ENCODE data around the gene RAG1.
"Not testable (repeated sequence)": the region's sequence is repeated elsewhere in the genome, so short reads cannot be mapped to it uniquely, and the experiment has no call there.

Gene RAG1

GRCh38 chr11:36567694-36568093 is at the start of gene RAG1:
Gene RAG1, plus strand, starts transcription at chr11:36568007. Its CDS starts 5,298 bp downstream, at chr11:36573305.
- no peak for DNase-seq (ENCODE audit: low read depth, low spot score)

- DNase-seq (ENCODE audit: low read depth, low spot score) = no peak
Measured at GRCh38 chr11:36530840-36531239, 37.0 kb upstream of the RAG1 start.

DNA sequence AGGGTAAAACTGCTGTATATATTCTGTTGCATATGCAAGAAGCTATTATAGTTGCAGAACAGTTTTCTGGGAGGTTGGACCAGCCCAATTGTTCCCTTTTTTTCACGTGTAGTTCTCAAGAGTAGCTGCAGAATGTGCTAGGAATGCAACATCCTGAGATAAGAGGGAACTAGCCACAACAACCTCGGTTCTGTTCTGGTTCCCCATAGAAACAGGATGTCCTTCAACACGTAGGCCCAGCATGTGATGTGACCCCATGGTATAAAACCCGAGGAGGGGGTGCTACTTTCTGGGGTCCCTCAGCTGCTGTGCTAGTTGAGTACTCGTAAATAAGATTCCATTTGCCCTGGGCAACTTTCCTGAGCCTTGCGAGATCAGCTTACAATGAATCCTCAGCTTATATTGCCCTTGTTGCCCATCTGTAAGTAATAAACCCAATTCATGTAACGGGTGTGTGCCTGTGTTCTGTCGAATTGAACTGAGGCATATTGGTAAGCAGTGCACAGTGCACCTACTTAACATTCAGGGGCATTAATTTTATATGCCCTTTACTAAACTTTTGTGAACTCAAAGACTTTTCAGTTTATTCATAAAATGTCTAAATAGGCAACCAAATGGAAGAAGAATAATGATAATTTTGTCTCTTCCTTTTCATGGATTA is 34.7 kb upstream of the RAG1 start:
- no peak for DNase-seq (ENCODE audit: low read depth, low spot score)

- no peak for DNase-seq (ENCODE audit: low read depth, low spot score)
Measured at GRCh38 chr11:36534276-36534840, 33.4 kb upstream of the RAG1 start.

GRCh38 chr11:36540998-36541397 is 26.8 kb upstream of the RAG1 start:
- DNase-seq (ENCODE audit: low read depth, low spot score) = peak; percentile 4

DNA sequence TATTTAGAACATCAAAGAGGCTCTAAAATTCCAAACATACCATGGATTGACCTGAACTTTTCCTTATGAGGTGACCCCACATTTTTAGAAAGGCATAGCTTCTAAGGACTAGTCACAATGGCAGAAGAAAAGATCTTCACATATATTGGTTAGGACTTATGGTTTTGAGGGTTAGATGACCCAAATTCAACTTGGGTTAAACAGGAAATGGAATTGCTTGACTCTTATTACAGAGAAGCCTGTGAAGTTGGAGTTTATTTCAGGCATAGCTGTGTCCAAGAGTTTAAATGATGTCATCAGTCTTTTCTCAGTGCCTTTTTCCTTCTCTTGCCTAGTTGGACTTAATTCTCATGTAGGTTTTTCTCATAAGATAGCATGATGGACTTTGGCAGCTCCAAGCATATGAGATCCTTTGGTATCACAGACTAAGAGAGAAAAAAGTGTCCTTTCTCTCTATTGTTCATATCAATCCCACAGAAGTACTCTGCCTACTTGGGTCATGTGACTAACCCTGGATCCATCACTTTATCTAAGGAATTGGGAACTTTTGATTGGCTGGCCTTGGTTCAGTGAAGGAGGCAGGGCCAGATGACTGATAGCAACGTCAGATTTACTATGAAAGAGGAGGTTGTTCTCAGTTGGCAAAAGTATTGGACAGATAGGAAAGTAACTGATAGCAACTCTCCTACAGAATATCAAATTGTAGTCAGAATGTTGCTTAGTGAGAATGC is 17.3 kb upstream of the RAG1 start:
- no peak for DNase-seq (ENCODE audit: low read depth, low spot score)

DNA sequence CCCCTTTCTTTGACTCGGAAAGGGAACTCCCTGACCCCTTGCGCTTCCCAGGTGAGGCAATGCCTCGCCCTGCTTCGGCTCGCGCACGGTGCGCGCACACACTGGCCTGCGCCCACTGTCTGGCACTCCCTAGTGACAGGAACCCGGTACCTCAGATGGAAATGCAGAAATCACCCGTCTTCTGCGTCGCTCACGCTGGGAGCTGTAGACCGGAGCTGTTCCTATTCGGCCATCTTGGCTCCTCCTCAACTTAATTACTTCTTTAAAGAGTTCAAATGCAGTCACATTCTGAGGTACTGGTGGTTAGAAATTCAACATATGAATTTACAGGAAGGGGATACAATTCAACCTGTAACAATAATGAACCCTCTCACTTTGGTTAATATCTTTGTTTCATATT is 10.4 kb upstream of the RAG1 start:
- not testable (repeated sequence) for DNase-seq (ENCODE audit: low read depth, low spot score)

DNA sequence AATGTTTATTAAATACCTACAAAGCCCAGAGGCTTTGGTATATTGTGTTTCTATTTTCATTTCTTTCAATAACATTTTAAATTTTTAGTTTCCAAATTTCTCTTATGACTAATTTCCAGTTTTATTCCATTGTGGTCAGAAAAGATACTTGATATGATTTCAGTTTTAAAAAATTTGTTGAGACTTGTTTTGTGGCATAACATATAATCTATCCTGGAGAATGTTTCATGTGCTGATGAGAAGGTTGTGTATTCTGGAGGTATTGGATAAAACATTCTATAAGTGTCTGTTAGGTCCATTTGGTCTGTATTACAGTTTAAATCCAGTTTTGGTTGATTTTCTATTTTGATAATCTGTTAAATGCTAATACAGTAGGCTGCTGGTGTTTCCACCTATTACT is 9.8 kb upstream of the RAG1 start:
- DNase-seq (ENCODE audit: low read depth, low spot score) = no peak

GRCh38 chr11:36558571-36559413 is 9.0 kb upstream of the RAG1 start:
- no peak for DNase-seq (ENCODE audit: low read depth, low spot score)

DNA sequence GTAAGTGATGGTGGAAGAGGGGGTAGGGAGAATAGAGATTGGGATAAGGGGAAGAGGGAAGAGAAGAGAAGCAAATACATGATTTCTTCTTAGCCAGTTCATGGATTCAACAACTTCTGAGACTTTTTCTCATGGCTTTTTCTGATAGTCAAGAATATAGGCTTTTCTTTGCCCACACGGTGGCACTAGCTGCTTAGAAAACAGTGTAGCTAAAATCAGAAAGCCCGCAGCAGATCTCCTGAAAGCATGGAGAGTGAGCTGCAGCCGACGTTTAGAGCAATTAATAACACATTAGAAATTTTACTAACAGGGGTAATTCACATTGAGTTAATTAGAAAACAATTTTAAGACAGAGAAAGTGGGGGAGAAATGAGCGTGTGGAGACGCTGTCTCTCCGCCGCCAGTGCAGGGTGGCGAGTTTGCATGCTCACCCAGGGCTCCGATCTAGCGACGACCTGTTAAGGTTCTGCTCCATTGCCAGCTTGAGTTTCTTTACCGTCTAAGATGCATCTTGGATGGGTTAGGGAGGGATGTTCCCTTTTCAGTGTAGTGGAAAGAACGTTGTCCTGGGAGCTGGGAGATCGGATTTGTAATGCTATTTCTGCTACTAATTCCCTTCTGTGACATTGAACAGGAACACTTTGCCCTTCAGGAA is 3.3 kb upstream of the RAG1 start:
- peak; percentile 37 for DNase-seq (ENCODE audit: low read depth, low spot score)

- no peak for DNase-seq (ENCODE audit: low read depth, low spot score)
Measured at GRCh38 chr11:36565031-36565610, 2.7 kb upstream of the RAG1 start.

DNA sequence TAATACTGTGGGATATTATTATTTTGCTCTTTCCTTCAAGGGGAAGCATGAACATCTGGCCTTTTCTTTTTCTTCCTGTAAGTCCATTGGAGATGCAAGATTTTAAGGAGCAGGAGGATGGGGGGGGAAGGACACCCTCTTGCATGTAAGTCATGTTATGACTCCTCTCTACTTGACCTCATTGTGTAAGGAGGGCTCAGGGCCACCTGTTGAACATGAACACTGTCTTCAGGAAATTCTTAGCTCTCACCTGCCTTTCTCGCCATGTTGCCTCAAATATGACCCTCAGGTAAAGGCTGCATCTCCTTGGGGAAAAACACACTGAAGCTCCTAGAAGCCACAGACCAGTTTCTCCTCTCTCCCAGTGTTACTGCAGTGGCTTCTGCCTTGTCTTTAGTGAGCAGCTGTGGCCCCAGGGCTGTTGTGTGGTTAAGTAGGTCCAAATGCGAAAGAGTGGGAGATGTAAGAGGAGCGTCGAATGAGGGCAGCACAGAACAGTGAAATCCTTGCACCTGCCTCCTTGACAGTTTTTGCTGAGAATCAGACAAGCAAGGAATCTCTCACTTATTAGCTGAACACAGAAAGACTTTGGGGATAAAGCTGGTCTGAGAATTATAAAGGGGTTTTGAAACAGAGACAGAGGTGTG is 1.3 kb upstream of the RAG1 start:
- no peak for DNase-seq (ENCODE audit: low read depth, low spot score)

GRCh38 chr11:36569095-36569494 is 1.3 kb downstream of the RAG1 start:
- no peak for DNase-seq (ENCODE audit: low read depth, low spot score)

GRCh38 chr11:36574486-36574885 is 6.7 kb downstream of the RAG1 start:
- DNase-seq (ENCODE audit: low read depth, low spot score) = no peak

DNA sequence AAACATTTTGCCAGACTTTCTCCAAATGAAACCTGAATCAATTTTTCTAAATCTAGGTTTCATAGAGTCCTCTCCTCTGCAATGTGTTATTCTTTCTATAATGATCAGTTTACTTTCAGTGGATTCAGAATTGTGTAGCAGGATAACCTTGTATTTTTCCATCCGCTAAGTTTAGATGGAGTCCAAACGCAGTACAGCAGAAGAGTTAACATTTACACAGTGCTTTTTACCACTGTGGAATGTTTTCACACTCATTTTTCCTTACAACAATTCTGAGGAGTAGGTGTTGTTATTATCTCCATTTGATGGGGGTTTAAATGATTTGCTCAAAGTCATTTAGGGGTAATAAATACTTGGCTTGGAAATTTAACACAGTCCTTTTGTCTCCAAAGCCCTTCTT is 9.6 kb downstream of the RAG1 start:
- no peak for DNase-seq (ENCODE audit: low read depth, low spot score)

DNA sequence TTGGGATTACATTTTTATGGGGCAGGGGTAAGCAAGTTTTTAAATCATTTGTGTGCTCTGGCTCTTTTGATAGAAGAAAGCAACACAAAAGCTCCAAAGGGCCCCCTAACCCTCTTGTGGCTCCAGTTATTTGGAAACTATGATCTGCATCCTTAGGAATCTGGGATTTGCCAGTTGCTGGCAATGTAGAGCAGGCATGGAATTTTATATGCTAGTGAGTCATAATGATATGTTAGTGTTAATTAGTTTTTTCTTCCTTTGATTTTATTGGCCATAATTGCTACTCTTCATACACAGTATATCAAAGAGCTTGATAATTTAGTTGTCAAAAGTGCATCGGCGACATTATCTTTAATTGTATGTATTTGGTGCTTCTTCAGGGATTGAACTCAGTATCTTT is 10.1 kb downstream of the RAG1 start:
- DNase-seq (ENCODE audit: low read depth, low spot score) = no peak

DNA sequence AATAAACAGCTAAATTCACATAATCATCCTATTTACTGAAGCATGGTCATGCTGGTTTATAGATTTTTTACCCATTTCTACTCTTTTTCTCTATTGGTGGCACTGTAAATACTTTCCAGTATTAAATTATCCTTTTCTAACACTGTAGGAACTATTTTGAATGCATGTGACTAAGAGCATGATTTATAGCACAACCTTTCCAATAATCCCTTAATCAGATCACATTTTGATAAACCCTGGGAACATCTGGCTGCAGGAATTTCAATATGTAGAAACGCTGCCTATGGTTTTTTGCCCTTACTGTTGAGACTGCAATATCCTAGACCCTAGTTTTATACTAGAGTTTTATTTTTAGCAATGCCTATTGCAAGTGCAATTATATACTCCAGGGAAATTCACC is 10.7 kb downstream of the RAG1 start:
- no peak for DNase-seq (ENCODE audit: low read depth, low spot score)

- no peak for DNase-seq (ENCODE audit: low read depth, low spot score)
Measured at GRCh38 chr11:36581536-36581935, 13.7 kb downstream of the RAG1 start.

DNA sequence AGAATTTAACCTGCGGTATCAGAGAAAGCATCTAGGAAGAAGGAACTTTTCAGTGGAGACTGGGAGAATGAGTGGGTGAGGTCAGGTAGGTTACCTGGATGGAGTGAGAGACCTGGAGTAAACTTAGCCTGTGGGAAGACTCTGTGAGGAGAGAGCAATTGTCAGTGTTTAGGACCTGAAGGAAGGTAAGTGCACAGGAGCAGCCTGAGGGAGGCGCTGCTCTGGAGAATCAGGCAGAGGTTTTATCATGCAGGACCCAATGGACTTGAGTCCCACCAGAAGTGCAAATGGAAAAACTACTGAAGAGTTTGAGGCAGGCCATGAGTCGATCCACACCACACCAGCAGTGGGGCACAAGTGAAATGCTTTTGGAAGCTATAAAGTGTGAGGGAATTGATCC is 15.9 kb downstream of the RAG1 start:
- no peak for DNase-seq (ENCODE audit: low read depth, low spot score)

DNA sequence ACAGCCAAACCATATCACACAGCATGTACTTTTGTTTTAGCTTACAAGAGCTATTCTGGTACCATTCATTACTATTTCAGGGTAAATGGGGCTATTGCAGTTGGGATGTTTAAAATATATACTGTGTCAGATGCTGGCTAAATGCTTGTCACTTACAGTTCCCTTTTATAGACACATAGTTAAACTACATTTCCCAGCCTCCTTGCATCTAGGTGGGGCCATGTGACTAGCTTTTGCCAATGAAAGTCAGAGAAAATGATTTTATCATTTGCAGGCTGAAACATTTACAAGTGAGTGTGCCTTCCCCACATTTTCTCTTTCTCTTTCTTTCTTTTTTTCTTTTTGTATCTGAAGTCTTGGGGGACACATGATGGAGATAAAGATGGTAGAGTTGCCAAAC is 18.7 kb downstream of the RAG1 start:
- no peak for DNase-seq (ENCODE audit: low read depth, low spot score)

DNA sequence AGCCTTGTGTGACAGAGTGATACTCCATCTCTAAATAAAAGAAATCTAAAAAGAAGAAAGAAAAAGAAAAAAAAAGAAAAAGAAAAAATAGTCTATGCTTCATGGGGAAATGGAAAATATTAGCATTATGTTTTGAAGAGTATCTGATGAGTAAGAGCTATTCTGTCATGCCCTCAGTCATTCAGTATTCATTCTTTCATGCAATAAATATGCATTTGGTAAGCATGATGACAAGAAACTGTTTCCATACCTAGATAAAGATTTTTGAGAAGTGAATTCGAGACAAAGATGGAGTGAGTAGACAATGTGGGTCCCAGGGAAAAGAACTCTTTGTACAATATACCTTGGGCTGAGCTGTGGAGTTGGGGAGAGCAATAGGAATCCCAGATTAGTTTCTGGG is 20.3 kb downstream of the RAG1 start:
- no peak for DNase-seq (ENCODE audit: low read depth, low spot score)

Data from smooth muscle cell of the brain vasculature (primary cell).